Inferior parietal cortex (tissue), 1 donor: ENCODE results near the gene GRIN2C.

Source experiments
- DNase-seq: peaks from one replicate; pipeline ENCODE4 v3.0.0-alpha.2; 2016; ENCODE audit errors: extremely low spot score

The GRIN2C gene

DNA sequence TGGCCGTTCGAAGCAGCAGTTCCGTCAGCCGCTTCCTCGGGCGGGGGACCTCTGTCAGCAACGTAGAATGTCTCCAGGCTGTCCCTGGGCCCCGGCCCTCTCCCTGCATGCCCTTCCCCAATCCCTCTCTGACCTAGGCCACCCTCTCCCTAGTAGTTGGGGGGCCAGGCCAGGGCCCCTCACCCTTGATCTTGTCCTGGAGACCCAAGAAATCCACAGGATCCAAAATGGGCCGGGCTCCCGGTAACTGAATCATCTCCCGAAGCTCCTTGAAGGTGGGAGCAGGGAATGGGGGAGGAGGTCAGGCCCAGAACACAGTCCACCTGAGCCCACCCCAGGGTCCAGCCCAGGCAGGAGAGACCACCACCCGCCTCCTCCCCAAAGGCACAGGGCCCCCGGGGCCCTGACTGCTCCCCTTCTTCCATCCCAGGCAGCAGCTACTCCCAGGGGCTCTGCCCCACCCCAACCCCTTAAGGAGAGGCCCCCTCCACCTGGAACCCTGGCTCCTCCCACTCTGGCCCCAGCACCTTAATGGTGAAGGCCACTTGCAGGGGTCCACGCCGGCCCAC, 4.7 kb upstream of the GRIN2C start:
- DNase-seq = no peak

- DNase-seq = no peak
Measured at GRCh38 chr17:74863420-74864296, 4.0 kb upstream of the GRIN2C start.

DNA sequence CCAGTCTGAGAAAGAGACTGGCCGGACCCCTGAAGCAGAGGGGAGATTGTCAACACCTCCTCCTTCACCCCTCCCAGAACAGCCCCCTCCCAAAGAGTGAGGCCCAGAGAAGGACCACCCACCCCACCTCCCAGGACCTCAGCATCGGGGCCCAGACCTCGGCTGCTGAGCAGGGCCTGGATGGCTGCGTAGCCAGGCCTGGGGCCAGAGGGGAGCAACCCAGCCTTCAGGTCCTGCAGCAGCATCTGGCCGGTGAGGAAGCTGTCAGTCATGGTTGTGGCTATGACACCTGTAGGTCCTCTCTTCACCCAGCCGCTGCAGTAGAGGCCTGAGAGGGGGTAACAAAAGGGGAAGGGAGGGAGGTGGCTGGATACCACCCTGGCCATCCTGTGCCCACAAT, 3.2 kb upstream of the GRIN2C start:
- no peak for DNase-seq

GRCh38 chr17:74862108-74862901, 2.6 kb upstream of the GRIN2C start:
- DNase-seq = no peak

- no peak for DNase-seq
Measured at GRCh38 chr17:74861662-74862107, 2.0 kb upstream of the GRIN2C start.

DNA sequence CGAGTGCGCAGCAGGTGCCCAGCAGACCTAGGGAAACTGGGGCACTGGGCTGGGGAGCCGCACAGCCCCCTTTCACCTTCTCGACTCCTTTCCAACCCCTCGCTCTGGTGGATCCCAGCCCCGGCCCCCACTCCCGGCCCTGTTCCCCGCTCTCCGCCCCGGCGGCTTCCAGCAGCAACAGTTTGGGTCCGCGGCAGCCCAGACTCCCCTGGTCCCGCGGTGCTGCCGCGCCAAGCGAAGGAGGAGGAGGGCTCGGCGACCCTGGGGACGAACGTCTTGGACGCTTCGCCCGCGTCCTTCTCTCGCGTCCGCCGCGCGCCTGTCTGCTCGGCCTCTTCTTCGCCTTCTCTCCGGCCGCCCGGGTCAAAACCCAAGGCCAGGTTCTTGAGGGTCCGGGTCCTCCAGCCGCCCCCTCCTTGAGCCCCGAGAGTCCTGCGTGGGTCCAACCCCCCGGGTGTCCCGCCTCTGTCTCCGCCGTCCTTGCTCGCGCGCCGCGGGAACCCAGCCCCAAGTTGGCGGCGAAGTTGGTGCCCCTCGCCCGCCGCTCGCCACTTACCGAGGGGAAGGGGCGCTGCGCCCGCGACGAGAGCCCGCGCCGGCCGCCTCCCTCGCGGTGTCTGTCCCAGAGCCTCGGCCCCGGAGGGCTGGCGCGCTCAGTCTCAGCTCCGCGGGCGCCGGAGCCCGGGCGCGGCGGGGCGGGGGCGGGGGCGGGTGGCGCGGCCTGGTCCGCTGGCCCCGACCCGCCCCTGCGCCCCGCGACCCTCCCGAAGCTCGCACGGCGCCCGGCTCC, 1.4 kb upstream of the GRIN2C start:
- no peak for DNase-seq

- DNase-seq = no peak
Measured at GRCh38 chr17:74860229-74860871, 665 bp upstream of the GRIN2C start.

GRCh38 chr17:74858672-74859458, 820 bp downstream of the GRIN2C start:
- DNase-seq = no peak

DNA sequence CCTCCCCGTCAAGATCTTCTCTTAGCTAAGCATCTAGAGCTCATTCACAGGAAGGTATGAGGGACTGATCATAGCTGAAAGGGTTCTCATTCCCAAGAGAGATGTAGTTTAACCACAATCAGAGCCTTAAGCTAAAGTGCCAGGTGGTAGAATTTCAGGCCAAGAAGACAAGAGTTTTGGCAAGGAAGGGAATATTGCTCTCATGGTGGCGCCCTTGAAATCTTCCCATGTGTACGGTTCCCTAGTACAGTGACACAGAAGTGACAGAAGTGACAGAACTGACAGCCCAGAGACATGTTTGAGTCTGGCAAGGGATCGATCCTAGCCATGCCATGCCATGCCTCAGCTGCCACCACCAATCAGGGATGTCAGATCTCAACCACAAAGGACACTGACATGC, 2.5 kb downstream of the GRIN2C start:
- no peak for DNase-seq

DNA sequence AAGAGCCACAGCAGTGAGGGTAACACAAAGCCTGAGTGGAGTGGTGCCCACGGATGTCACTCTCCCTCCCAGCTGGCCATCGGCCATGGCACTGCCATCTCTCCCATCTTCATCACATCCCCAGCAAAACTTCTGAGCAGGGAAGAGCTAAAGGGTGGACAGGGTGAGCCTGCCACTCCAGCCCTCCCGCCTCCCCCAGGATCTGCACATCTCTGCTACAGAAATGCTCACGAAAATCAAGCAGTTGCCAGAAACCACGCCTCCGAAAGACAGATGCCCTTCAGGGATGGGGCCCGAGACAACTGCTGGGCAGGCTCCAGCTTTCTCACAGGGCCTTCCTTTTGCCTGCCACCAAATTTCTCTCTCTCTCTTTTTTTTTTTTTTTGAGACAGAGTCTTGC, 3.6 kb downstream of the GRIN2C start:
- no peak for DNase-seq

- DNase-seq = no peak
Measured at GRCh38 chr17:74855323-74855722, 4.4 kb downstream of the GRIN2C start.

DNA sequence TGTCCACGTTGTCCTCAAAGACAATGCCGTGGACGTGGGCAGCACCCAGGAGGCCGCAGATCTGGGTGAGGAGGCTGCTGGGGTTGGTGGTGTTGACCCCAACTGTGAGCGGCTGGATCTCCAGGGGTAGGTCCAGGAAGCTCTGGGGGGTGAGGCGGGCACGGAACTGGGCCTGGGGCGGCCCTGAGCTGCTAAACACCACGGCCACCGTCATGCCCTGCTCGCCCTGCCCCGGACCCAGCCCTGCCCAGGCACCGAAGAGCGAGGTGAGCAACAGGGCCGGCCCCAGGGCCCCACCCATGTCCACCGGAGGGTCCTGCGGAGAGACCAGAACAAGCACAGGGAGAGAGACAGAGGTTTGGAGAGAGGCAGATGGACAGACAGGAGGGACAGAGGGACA, 4.9 kb downstream of the GRIN2C start:
- DNase-seq = no peak

GRCh38 chr17:74853669-74854068, 6.0 kb downstream of the GRIN2C start:
- DNase-seq = no peak

- DNase-seq = no peak
Measured at GRCh38 chr17:74853048-74853397, 6.7 kb downstream of the GRIN2C start.

- no peak for DNase-seq
Measured at GRCh38 chr17:74852237-74853047, 7.2 kb downstream of the GRIN2C start.

DNA sequence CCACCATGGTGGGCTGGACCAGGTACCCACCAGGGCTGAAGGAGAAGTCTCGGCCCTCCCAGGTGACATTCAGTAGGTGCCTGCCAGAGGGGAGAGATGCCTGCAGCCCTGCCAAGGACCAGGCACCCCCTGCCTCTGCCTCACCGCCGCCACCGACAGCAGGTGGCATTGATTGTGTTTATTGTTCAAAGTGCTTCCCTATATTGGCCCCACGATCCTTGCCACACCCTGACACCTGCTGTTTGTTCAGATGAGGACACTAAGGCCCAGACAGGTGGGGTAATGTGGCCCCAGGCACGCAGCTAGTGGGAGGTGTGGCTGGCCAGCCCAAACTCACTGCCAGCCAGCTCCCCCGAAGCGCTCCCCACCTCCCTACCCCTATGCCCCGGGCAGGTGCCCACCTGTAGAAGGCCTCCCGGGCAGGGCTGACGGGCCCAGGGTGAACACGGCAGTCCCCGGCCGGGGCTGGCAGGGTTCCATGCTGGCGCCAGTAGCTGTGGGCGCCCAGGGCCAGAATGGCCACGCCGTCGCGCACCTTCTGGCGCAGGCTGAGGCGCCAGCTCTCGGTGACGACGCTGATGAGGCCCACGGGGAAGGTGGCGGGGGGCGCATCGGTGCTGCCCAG, 8.0 kb downstream of the GRIN2C start:
- no peak for DNase-seq

- DNase-seq = no peak
Measured at GRCh38 chr17:74850914-74851313, 8.8 kb downstream of the GRIN2C start.

DNA sequence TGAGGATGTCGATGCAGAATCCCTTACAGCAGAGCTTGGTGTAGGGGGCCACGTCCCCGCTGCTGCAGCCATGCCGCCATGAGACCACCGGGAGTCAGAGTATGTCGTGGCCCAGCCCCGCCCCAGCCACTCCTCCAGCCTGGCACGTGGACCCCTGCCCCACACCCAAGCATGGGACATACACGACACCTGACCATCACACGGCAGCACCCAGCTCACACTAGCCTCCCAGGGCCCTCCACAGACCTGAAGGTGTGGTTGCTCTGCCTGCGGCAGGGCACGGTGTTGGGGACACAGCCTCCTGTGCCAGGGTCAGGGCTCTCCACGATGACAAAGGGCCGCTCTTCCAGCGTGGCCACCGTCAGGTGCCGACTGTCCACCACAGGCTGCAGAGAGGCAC, 9.4 kb downstream of the GRIN2C start:
- no peak for DNase-seq
